Activated CD4-positive, alpha-beta T cell treated with anti-CD3 and anti-CD28 coated beads, Interleukin-10, Interleukin-2, amounts not matched to agents 100 ng/mL and 50 ng/mL, durations not matched to agents 16 hours and 8 hours (primary cell): Measurements from ENCODE around the gene SERHL2.
"Not testable (repeated sequence)": the region's sequence is repeated elsewhere in the genome, so short reads cannot be mapped to it uniquely, and the experiment has no call there.

Experiments used
- DNase-seq: peaks from one replicate; pipeline ENCODE4 v3.0.0-alpha.2; 2020

Gene SERHL2

DNA sequence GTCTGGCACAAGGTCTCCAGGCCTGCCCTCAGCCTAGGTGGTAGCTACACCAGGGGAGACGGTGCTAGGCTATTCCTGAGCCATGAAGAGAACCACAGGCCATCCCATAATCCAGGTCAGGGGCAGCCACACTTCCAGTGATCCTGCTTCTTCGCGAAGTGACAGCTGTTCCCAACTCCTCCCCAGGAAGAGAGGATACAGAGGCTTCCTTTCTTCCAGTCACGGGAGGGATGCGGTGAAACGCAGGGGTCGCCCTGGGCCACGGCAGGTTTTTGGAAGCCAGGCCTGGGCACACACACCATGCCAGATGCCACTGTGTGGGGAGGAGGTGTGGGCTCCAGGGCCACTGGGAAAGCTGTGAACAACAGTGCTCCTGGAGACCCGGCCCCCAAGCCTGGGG, 23.4 kb downstream of the SERHL2 start:
- DNase-seq: not testable (repeated sequence)

GRCh38 chr22:42577623-42578240, 24.0 kb downstream of the SERHL2 start:
- no peak for DNase-seq

GRCh38 chr22:42580040-42580439, 26.3 kb downstream of the SERHL2 start:
- DNase-seq: not testable (repeated sequence)

DNA sequence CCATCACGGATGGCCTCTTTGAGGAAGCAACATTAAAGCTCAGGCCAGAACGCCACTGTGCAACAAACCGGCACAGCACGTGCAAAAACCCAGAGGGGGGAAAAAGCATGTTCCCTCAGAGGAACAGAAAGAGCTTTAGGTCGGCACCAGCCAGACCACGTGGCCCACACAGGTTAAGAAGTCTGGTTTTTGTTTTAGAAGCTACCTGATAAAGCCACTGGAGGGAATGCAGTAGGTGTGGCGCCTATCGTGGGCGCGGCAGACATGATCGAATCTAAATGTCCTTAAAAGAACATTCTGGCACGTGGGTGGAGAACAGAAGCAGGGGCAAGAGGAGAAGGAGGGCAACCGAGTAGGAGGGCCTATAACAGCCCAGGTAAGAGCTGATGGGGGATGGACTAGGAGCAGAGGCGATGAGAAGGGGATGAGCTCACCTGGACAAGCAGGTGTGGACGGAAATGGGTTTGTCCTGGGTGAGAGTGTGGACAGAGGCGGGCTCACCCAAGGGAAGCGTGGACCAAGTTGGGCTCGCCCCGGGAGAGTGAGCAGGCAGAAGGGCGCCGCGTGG, 27.5 kb downstream of the SERHL2 start:
- not testable (repeated sequence) for DNase-seq

DNA sequence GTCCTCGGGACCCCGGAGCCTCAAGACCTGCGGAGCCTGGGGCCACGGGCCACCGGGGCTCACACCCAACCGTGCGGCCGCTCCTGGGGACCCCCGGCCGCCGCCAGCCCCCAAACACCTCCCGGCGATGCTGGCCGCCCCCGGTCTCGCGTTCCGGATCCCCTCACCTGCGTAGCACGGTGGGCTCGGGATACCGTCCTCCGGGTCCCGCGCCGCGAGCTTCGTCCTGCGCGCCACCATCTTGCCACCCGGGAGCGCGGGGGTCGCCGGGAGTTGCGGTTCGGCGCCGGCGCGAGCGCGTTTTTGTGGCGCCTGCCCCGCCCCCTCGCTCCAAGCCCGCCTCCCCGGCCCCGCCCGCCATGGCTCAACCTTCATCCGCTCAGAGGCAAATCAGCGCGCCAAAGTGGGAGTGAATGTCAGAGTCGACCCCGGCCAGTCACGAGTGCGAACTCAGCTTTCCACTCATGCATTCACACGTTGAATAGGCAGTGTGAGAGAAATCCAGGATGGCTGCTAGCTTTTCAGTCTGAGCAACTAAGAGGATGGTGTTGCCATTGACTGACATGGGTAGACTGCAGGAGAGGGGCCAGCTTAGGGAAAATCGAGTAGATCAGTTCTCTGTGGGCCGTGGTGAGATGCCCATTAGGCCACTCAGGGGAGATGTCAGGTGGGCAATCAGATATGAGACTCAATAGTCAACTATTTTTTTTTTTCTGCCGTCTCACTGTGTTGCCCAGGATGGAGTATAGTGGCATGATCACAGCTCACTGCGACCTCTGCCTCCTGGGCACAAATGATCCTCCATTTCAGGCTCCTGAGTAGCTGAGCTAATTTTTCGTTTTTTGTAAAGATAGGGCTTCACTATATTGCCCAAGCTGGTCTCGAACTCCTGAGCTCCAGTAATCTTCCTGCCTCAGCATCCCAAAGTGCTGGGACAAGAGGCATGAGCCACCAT, 28.3 kb downstream of the SERHL2 start:
- DNase-seq: peak; percentile 88

GRCh38 chr22:42582987-42583386, 29.2 kb downstream of the SERHL2 start:
- DNase-seq: no peak

DNA sequence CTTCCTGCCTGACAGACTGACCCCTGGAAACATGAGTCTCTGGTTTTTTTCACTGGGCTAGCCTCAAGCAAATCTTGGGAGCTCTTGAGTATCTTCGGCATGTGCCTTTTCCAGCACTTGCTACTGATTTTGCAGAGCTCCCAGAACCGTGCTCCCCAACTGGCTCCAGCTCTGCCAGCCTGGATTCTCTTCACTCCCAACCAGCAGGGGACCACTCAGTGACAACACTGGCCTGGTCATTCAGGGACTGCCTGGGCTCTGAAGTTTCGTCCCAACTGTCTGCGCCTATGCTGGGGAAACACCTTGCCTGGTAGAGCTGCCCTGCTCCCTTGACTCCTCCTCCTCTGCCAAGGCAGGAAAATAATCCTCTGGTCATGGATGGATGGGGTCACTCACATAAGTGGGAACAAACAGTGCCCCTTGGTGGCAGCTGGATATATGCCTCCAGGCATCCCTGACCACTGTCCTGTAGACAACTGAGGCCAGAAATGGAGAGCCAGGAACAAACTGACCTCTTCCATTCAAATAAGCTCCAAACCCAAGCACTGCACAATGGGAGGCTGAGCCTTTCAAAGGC, 30.7 kb downstream of the SERHL2 start:
- DNase-seq: no peak

GRCh38 chr22:42585096-42585495, 31.3 kb downstream of the SERHL2 start:
- no peak for DNase-seq

- DNase-seq: no peak
Measured at GRCh38 chr22:42586381-42586780, 32.6 kb downstream of the SERHL2 start.

DNA sequence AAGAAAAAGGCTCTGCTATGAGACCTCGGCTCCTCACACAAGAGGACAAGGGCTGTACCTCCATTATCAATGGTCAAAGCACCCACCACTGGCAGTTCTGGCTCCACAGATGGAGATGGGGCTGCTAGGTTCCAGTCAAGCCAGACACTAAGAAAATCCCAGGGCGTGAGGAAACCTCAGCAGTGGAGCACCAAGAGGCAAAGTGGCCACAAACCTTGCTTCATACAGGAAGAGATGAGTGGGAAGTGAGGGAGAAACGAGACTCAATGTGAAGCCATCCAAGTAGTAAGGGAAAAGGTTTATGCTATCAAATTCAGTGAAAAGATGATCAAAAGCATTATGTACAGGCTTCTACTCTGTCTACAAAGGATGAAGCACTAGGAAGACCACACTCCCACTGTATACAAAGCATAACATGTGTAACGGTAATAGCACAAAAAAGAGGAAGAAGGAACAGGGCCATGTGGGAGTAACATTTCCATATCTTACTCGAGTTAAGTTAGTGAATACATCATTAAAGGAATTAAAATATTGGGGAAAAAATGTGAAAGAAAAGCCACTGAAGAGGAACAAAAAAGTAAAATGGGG, 33.9 kb downstream of the SERHL2 start:
- no peak for DNase-seq

DNA sequence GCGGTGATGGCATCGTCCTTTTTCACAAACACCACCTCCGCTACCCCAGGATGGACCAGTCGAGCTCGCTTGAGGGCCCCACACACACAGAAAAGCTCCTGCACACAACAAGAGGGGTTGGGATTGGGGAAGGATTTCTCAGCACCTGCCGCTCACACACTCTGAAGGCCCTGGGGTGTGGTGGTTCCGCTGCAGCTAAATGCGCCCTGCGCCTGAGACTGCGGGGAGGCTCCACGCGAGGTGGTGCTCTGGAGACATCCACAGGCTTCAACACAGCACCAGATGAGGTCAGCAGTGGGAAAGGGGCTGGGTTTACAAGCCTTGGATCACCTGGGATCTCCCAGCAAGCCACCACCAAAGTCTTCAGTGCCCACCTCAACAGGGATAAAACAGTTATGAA, 38.2 kb downstream of the SERHL2 start:
- DNase-seq: no peak

GRCh38 chr22:42595434-42595833, 41.7 kb downstream of the SERHL2 start:
- DNase-seq: no peak

GRCh38 chr22:42596336-42596735, 42.6 kb downstream of the SERHL2 start:
- DNase-seq: no peak

DNA sequence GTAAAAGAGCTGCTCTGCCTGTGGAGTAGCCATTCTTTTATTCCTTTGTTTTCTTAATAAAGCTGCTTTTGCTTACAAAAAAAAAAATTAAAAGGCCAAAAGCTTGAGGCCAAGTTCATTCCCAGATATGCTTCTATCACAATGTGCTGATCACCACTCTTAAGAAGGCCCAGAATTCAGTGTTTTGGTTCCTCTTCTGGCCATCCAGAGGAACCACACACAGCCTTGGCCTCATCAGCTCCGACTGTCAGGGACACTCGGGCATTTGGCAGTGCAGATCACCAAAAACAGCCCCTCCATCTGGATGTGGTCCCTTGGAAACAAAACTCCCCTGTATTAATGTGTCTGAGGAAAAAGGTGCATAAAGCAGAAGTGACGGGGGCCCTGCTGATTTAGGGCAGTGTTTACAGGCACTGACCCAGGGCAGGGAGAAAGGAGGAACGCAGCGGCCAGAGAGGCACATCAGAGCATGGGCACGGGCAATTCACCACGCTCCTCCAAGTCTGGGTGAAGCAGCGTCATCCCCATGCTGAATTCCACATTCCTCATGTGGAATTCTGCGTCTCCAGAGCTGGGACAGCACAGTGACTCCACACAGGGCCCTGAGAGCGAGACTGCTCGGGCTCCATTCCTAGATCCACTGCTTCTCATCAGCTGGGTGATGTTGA, 43.2 kb downstream of the SERHL2 start:
- DNase-seq: no peak

- DNase-seq: no peak
Measured at GRCh38 chr22:42601879-42602465, 48.2 kb downstream of the SERHL2 start.

GRCh38 chr22:42602470-42602869, 48.7 kb downstream of the SERHL2 start:
- no peak for DNase-seq

DNA sequence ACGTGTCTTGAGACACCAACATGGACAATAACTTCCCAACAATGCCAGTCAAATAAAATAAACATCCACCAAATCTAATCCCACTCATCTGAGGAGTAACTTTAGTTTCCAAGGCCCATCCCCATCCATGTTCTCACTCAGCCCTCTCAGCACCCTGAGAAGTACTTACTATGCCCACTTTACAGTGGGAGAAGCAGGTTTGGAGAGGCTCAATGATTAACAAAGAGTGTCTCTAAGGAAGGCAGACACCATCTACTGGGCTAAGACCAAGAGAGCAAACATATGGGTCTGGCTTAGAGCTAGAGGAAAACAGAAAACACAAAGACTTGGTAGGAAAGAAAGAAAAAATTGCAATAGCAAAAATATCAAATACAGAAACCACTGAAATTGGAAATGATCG, 49.7 kb downstream of the SERHL2 start:
- no peak for DNase-seq

DNA sequence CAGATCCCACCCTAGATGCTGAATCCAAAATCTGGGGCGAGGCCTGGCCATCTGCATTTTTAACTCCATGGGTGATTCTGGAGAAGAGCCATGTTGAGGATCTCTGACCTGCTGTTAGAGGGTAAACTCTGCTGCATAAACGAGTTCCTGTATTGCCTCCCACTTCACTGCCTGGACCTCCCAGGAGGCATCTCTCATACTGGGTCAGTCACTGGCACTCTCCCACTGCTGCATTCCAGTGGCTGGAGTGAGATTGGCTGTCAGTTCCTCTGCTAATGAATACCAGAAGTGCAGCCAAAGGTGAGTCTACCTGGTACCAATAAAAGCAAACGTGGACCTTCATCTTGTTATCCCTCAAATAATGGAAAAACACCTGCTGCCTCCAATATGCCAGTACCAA, 50.6 kb downstream of the SERHL2 start:
- DNase-seq: no peak

- DNase-seq: not testable (repeated sequence)
Measured at GRCh38 chr22:42607641-42608040, 53.9 kb downstream of the SERHL2 start.

DNA sequence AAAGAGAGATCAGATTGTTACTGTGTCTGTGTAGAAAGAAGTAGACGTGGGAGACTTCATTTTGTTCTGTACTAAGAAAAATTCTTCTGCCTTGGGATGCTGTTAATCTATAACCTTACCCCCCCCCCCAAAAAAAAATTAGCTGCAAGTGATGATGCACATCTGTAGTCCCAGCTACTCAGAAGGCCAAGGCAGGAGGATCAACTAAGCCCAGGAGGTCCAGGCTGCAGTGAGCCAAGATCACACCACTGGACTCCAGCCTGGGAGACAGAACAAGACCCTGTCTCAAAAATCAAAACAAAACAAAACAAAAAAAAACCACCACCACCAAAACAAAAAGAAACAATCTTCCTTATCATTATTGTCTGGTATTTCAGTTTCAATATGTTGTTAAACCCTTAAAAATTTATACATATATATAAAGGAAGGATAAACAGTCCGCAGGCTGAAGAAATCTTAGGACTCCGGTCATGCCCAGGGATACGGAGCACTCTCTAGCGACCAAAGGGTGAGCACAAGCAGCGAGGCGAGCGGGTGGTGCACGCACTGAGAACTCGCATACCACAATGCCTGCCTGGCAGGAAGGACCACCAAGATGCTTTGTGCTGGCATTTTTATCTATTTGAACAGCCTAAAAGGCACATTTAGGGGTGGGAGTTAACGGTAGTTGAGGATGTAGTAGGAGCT, 54.5 kb downstream of the SERHL2 start:
- no peak for DNase-seq

DNA sequence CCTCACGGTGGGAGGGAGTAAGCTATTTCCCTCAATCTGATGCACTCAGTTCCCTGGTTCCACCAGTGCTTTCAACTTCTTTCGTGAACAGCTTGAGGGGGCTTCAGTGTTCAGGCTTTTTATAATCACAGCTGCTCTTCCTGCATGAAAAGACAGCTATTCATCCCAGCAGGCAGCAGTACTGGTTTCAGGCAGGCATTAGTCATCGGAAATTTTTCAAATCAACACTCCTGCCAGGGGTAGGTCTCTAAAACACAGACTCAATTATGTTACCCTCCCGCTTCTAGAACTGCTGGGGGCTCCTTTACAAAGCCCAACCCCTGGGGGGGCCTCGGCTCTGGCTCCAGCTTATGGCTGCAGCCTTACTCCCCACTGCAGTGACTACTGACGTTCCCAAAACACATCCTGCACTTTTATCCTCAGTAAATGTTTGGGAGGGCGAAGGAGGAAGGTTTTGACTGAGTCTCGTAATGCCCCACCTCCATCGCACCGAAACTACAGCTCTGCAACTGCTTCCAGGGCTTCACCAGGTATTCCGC, 55.1 kb downstream of the SERHL2 start:
- DNase-seq: peak; percentile 23
